B cell (primary cell): ENCODE results near the gene MVB12A. TPM values are rescaled to one million over a fixed set of nuclear protein-coding genes. Genes with fewer than 3 reads are reported as not detected.

ENCODE experiments used
- ATAC-seq: fragments of 200-7000 bp; cut with Tn5 transposase; one replicate; pipeline ENCODE4 v1.10.0; 2021; ENCODE audit warnings: low read depth, mild to moderate bottlenecking, moderate number of reproducible peaks, moderate library complexity
- CTCF ChIA-PET: fragments of 350-600 bp; sonication (Branson Sonifier 250); formaldehyde crosslinking; loops from one replicate; lab custom pipeline; 2021; ENCODE audit warnings: antibody characterized with exemption, inconsistent platforms; lab: Charles Lee
- POLR2A ChIA-PET: fragments of 350-600 bp; sonication (Branson Sonifier 250); formaldehyde crosslinking; loops from one replicate; lab custom pipeline; 2021; ENCODE audit warnings: antibody characterized with exemption; lab: Charles Lee
- DNase-seq: peaks from one replicate; pipeline ENCODE4 v3.0.0; 2013
- H2AFZ ChIP-seq: 2 replicates; pipeline ENCODE4 v1.6.1; 2012; ENCODE audit warnings: mild to moderate bottlenecking, low read depth, low read length; ENCODE audit not compliant: insufficient read depth, poor library complexity, severe bottlenecking
- H3K27ac ChIP-seq, 2 donors: 1 replicate in 1 of 2; 2 replicates in 1 of 2; pipeline ENCODE4 v1.5.1; 2012 to 2013; ENCODE audit warnings: low read length in 2 of 2, mild to moderate bottlenecking in 2 of 2, moderate library complexity in 1 of 2
- H3K27me3 ChIP-seq, 4 experiments: fragments of 200-600 bp in 1 of 4; sonication (generic) in 1 of 4; replicated peaks in 1 of 4; 1 replicate in 2 of 4; 2 replicates in 2 of 4; pipeline versions ENCODE4 v1.6.1 to v1.7.0; 2013 to 2016; ENCODE audit warnings: low read length in 3 of 4, mild to moderate bottlenecking in 2 of 4, mixed read lengths in 1 of 4, moderate library complexity in 1 of 4; ENCODE audit not compliant: insufficient read depth in 4 of 4, control insufficient read depth in 3 of 4; ENCODE audit errors: control extremely low read depth in 1 of 4
- H3K36me3 ChIP-seq, 2 experiments: replicated peaks in 1 of 2; 1 replicate in 1 of 2; 2 replicates in 1 of 2; pipeline versions ENCODE4 v1.6.1 to v1.7.1; 2013; ENCODE audit warnings: low read length in 1 of 2; ENCODE audit not compliant: insufficient read depth in 2 of 2, control insufficient read depth in 1 of 2; ENCODE audit errors: control extremely low read depth in 1 of 2, extremely low read depth in 1 of 2
- H3K4me1 ChIP-seq, 2 donors: fragments of 200-600 bp in 1 of 2; sonication (generic) in 1 of 2; 1 replicate in 1 of 2; 2 replicates in 1 of 2; pipeline versions ENCODE4 v1.5.1 to v1.6.1; 2013 to 2017; ENCODE audit warnings: low read length in 2 of 2; ENCODE audit not compliant: control insufficient read depth in 2 of 2, insufficient read depth in 2 of 2
- H3K4me2 ChIP-seq: replicated peaks from 2 replicates; pipeline ENCODE3; 2012; ENCODE audit warnings: mild to moderate bottlenecking, low read depth, low read length; ENCODE audit not compliant: poor library complexity, severe bottlenecking
- H3K4me3 ChIP-seq, 5 experiments: fragments of 200-600 bp in 1 of 5; sonication (generic) in 1 of 5; 1 replicate in 3 of 5; 2 replicates in 2 of 5; pipeline versions ENCODE4 v1.5.1 to v1.7.0; 2011 to 2016; ENCODE audit warnings: low read length in 4 of 5, mild to moderate bottlenecking in 4 of 5, low read depth in 2 of 5, control low read depth in 1 of 5, moderate library complexity in 1 of 5; ENCODE audit not compliant: insufficient read depth in 1 of 5; ENCODE audit errors: control extremely low read depth in 1 of 5, extremely low read depth in 1 of 5
- H3K79me2 ChIP-seq: fragments of 200-600 bp; sonication (generic); one replicate; pipeline ENCODE4 v1.6.0; 2016; ENCODE audit warnings: low read length; ENCODE audit not compliant: control insufficient read depth, insufficient read depth
- H3K9ac ChIP-seq: fragments of 200-600 bp; sonication (generic); 2 replicates; pipeline ENCODE4 v1.6.1; 2017; ENCODE audit warnings: mild to moderate bottlenecking, low read length, moderate library complexity
- H3K9me3 ChIP-seq, 3 donors: one replicate each; pipeline versions ENCODE4 v1.6.1 to v1.7.1; 2013; ENCODE audit warnings: low read length in 2 of 3; ENCODE audit not compliant: control insufficient read depth in 2 of 3, insufficient read depth in 1 of 3; ENCODE audit errors: control extremely low read depth in 1 of 3
- H4K20me1 ChIP-seq: 2 replicates; pipeline ENCODE4 v1.6.0; 2012; ENCODE audit warnings: mild to moderate bottlenecking, low read length; ENCODE audit not compliant: insufficient read depth, control insufficient read depth, poor library complexity, severe bottlenecking
- H3K27ac Mint-ChIP-seq: one replicate; pipeline ENCODE4 v1.8.0; 2021; ENCODE audit warnings: mixed read lengths
- H3K27me3 Mint-ChIP-seq: one replicate; pipeline ENCODE4 v1.8.0; 2021; ENCODE audit warnings: mixed read lengths
- H3K4me1 Mint-ChIP-seq: one replicate; pipeline ENCODE4 v1.8.0; 2021; ENCODE audit warnings: mixed read lengths
- H3K4me3 Mint-ChIP-seq: one replicate; pipeline ENCODE4 v1.8.0; 2021; ENCODE audit warnings: mixed read lengths
- H3K9me3 Mint-ChIP-seq: one replicate; pipeline ENCODE4 v1.8.0; 2022; ENCODE audit warnings: mixed read lengths; ENCODE audit not compliant: insufficient read depth
- CTCF ChIP-seq: fragments of 200-600 bp; IDR thresholded peaks from one replicate; pipeline ENCODE4 v1.8.0; 2022; ENCODE audit warnings: antibody characterized with exemption, mild to moderate bottlenecking
- EZH2 ChIP-seq: IDR thresholded peaks from 2 replicates; pipeline ENCODE4 v1.6.1; 2012; ENCODE audit warnings: borderline replicate concordance, low read depth, mild to moderate bottlenecking, moderate library complexity, low read length; ENCODE audit not compliant: insufficient read depth, poor library complexity, severe bottlenecking
- WGBS: methylation state at CpG from one replicate; pipeline ENCODE4 v1.1.5; 2013; ENCODE audit warnings: missing lambda C conversion rate; ENCODE audit not compliant: insufficient coverage; 5-methylcytosine and 5-hydroxymethylcytosine counted together
- intact Hi-C: fragments of 100-400 bp; cut with micrococcal nuclease; formaldehyde crosslinking; loops from one replicate; pipeline ENCODE4 v1.10.0; 2022
- polyA plus RNA-seq: library from polyadenylated mRNA; depleted of rRNA; stranded (reverse); fragments of >200 nt; gene quantifications from 2 replicates; pipeline ENCODE4 v1.2.3, GENCODE V29; 2012
- total RNA-seq, 2 donors: library from RNA; stranded (reverse); fragments of 120-200 nt in 1 of 2; gene quantifications; 1 replicate in 1 of 2; 2 replicates in 1 of 2; pipeline versions ENCODE4 v1.2.3 to v1.2.4, GENCODE V29; 2013 to 2022

The MVB12A gene
- total and polyA plus RNA-seq, 2 donors (not counting 1 experiment from before 2014, with no cell fraction given): 31.3 to 33.6 TPM

- H3K4me2 ChIP-seq: no peak overlapping the region
- no peak overlapping the region for H3K4me3 ChIP-seq
- no peaks in the 10 kb centered on the region for H3K27me3 Mint-ChIP-seq
- intact Hi-C loops: loop anchor here (10.0 kb wide), 1 partner anchor 145 kb away; the partner anchor contains the start of gene COLGALT1
- CTCF ChIA-PET: interaction anchor here (1.2 kb wide), 1 partner anchor 24 kb away, joined by 3 read pairs; no protein-coding TSS in a partner anchor
- H2AFZ ChIP-seq: no peak overlapping the region
- H3K9ac ChIP-seq: no peak overlapping the region
- no peaks in the 10 kb centered on the region for H3K9me3 ChIP-seq
- ATAC-seq (no peak), DNase-seq (no peak)
- H3K9me3 Mint-ChIP-seq: no peaks in the 10 kb centered on the region
- H4K20me1 ChIP-seq: no peaks in the 10 kb centered on the region
- H3K79me2 ChIP-seq: peaks cover 43% of the 10 kb centered on the region
- H3K36me3 ChIP-seq: peaks cover 0 to 22% of the 10 kb centered on the region in 2 experiments
- WGBS: 100% methylated on average over 1 of the region's 9 CpGs
- peaks cover 29% of the 10 kb centered on the region for H3K4me1 Mint-ChIP-seq
- H3K27ac ChIP-seq: no peak overlapping the region
- H3K27me3 ChIP-seq: no peaks in the 10 kb centered on the region
- no peak overlapping the region for H3K4me3 Mint-ChIP-seq
- H3K4me1 ChIP-seq: peaks cover 14 to 26% of the 10 kb centered on the region in 2 donors
- no peak for TF ChIP-seq CTCF
- no peak for TF ChIP-seq EZH2
- POLR2A ChIA-PET: no interaction called here
- H3K27ac Mint-ChIP-seq: no peak overlapping the region
Observed at GRCh38 chr19:17409990-17410389, 9.9 kb upstream of the MVB12A start.

- Histone ChIP-seq H3K79me2 (peaks cover 26% of the 10 kb centered on the region), H3K4me1 (peaks cover 4 to 11% of the 10 kb centered on the region in 2 donors), H3K9ac (no peak overlapping the region), H2AFZ (no peak overlapping the region), H3K9me3 (no peaks in the 10 kb centered on the region), H3K4me2 (no peak overlapping the region), H3K27me3 (no peaks in the 10 kb centered on the region), H3K36me3 (peaks cover 0 to 22% of the 10 kb centered on the region in 2 experiments), H4K20me1 (no peaks in the 10 kb centered on the region), H3K27ac (no peak overlapping the region), H3K4me3 (no peak overlapping the region)
- Mint-ChIP-seq H3K27ac (no peak overlapping the region), H3K4me3 (no peak overlapping the region), H3K4me1 (peaks cover 14% of the 10 kb centered on the region), H3K27me3 (no peaks in the 10 kb centered on the region), H3K9me3 (no peaks in the 10 kb centered on the region)
- ATAC-seq: no peak
- 93% methylated on average over 11 of the region's 11 CpGs for WGBS
- TF ChIP-seq EZH2 (no peak), CTCF (no peak)
- POLR2A ChIA-PET: interaction anchor here (0.7 kb wide), 1 partner anchor 349 kb away, joined by 3 read pairs; no protein-coding TSS in a partner anchor
- intact Hi-C loops: no loop called here
- CTCF ChIA-PET: no interaction called here
- DNase-seq: no peak
Observed at GRCh38 chr19:17411801-17412200, 8.0 kb upstream of the MVB12A start.
